SK-N-SH treated with all-trans-retinoic acid at 6 μM for 48 hours (cell line): ENCODE data around the gene UGT2A3.

ENCODE experiments used
- ATAC-seq: fragments of 200-7000 bp; cut with Tn5 transposase; 3 replicates; pipeline ENCODE4 v1.9.1; 2020; ENCODE audit warnings: mild to moderate bottlenecking, moderate library complexity
- ARNTL ChIP-seq: fragments of 450-650 bp; formaldehyde crosslinking; IDR thresholded peaks from 2 replicates; pipeline ENCODE4 v1.5.0; 2020; ENCODE audit warnings: low read depth, mild to moderate bottlenecking, moderate library complexity, borderline replicate concordance
- BACH2 ChIP-seq: fragments of 250-450 bp; sonication (Bioruptor Pico); IDR thresholded peaks from 2 replicates; pipeline ENCODE4 v1.9.0; 2021; ENCODE audit warnings: mild to moderate bottlenecking, borderline replicate concordance
- CREB5 ChIP-seq: fragments of 250-450 bp; sonication (Bioruptor Pico); IDR thresholded peaks from 2 replicates; pipeline ENCODE4 v1.5.1; 2020; ENCODE audit warnings: low read depth, mild to moderate bottlenecking, moderate library complexity
- CSDC2 ChIP-seq: fragments of 250-450 bp; sonication (Bioruptor Pico); IDR thresholded peaks from 2 replicates; pipeline ENCODE4 v1.5.0; 2020; ENCODE audit warnings: mild to moderate bottlenecking, moderate library complexity
- CSRNP3 ChIP-seq: fragments of 250-450 bp; sonication (Bioruptor Pico); IDR thresholded peaks from 2 replicates; pipeline ENCODE4 v1.5.1; 2021; ENCODE audit warnings: mild to moderate bottlenecking, moderate library complexity
- ESRRG ChIP-seq: fragments of 250-450 bp; sonication (Bioruptor Pico); IDR thresholded peaks from 2 replicates; pipeline ENCODE4 v1.6.1; 2021; ENCODE audit warnings: mild to moderate bottlenecking
- GLIS3 ChIP-seq: fragments of 250-450 bp; sonication (Bioruptor Pico); IDR thresholded peaks from 2 replicates; pipeline ENCODE4 v1.5.0; 2020; ENCODE audit warnings: mild to moderate bottlenecking, moderate library complexity
- ISL1 ChIP-seq: fragments of 250-450 bp; sonication (Bioruptor Pico); IDR thresholded peaks from 2 replicates; pipeline ENCODE4 v2.1.2; 2022; ENCODE audit warnings: mild to moderate bottlenecking, moderate library complexity
- OSR1 ChIP-seq: fragments of 250-450 bp; sonication (Bioruptor Pico); IDR thresholded peaks from 2 replicates; pipeline ENCODE4 v1.8.0; 2022; ENCODE audit warnings: moderate library complexity, mild to moderate bottlenecking, inconsistent platforms
- PATZ1 ChIP-seq: fragments of 250-450 bp; sonication (Bioruptor Pico); IDR thresholded peaks from 2 replicates; pipeline ENCODE4 v1.8.0; 2020; ENCODE audit warnings: mild to moderate bottlenecking, moderate library complexity, borderline replicate concordance
- PPARA ChIP-seq: fragments of 250-450 bp; sonication (Bioruptor Pico); IDR thresholded peaks from 2 replicates; pipeline ENCODE4 v1.5.0; 2020; ENCODE audit warnings: mild to moderate bottlenecking, borderline replicate concordance
- RARB ChIP-seq: fragments of 250-450 bp; sonication (Bioruptor Pico); IDR thresholded peaks from 2 replicates; pipeline ENCODE4 v1.8.0; 2021; ENCODE audit warnings: mild to moderate bottlenecking, moderate library complexity
- SNAI2 ChIP-seq: fragments of 250-450 bp; sonication (Bioruptor Pico); IDR thresholded peaks from 2 replicates; pipeline ENCODE4 v1.5.0; 2020; ENCODE audit warnings: mild to moderate bottlenecking, moderate library complexity
- TCF4 ChIP-seq: fragments of 250-450 bp; sonication (Bioruptor Pico); IDR thresholded peaks from 2 replicates; pipeline ENCODE4 v1.8.0; 2021; ENCODE audit warnings: mild to moderate bottlenecking, moderate library complexity, borderline replicate concordance
- TOX ChIP-seq: fragments of 250-450 bp; sonication (Bioruptor Pico); IDR thresholded peaks from 2 replicates; pipeline ENCODE4 v1.8.0; 2021; ENCODE audit warnings: mild to moderate bottlenecking, moderate library complexity, borderline replicate concordance
- TSHZ2 ChIP-seq: fragments of 250-450 bp; sonication (Bioruptor Pico); IDR thresholded peaks from 2 replicates; pipeline ENCODE4 v1.5.0; 2020; ENCODE audit warnings: mild to moderate bottlenecking, moderate library complexity
- ZC3H10 ChIP-seq: fragments of 250-450 bp; sonication (Bioruptor Pico); IDR thresholded peaks from 2 replicates; pipeline ENCODE4 v1.5.1; 2021; ENCODE audit warnings: mild to moderate bottlenecking, moderate library complexity
- ZFP3 ChIP-seq: fragments of 250-450 bp; sonication (Bioruptor Pico); IDR thresholded peaks from 2 replicates; pipeline ENCODE4 v1.5.0; 2020; ENCODE audit warnings: mild to moderate bottlenecking, moderate library complexity
- ZFP30 ChIP-seq: fragments of 450-650 bp; formaldehyde crosslinking; IDR thresholded peaks from 2 replicates; pipeline ENCODE4 v1.5.0; 2022; ENCODE audit warnings: mild to moderate bottlenecking, moderate library complexity
- ZNF70 ChIP-seq: fragments of 450-650 bp; formaldehyde crosslinking; IDR thresholded peaks from 2 replicates; pipeline ENCODE4 v1.5.0; 2020; ENCODE audit warnings: mild to moderate bottlenecking, moderate library complexity
- ZNF8 ChIP-seq: fragments of 450-650 bp; formaldehyde crosslinking; IDR thresholded peaks from 2 replicates; pipeline ENCODE4 v1.5.0; 2020; ENCODE audit warnings: mild to moderate bottlenecking, moderate library complexity

Gene UGT2A3

GRCh38 chr4:68921051-68921450 lies 30.6 kb downstream of the UGT2A3 start (continued):
- no peak for TF ChIP-seq CREB5

- TF ChIP-seq RARB (CRISPR knock-in tag), result no peak
- no peak for TF ChIP-seq OSR1
- TF ChIP-seq SNAI2 (CRISPR knock-in tag), result no peak
- TF ChIP-seq BACH2 (CRISPR knock-in tag), result no peak
- no peak for TF ChIP-seq CSRNP3 (CRISPR knock-in tag)
- TF ChIP-seq TSHZ2 (CRISPR knock-in tag), result no peak
- no peak for TF ChIP-seq GLIS3 (CRISPR knock-in tag)
- TF ChIP-seq ZNF70, result no peak
- no peak for TF ChIP-seq ZNF8 (CRISPR knock-in tag)
- TF ChIP-seq TCF4, result no peak
- TF ChIP-seq ARNTL, result no peak
- TF ChIP-seq CREB5, result no peak
- TF ChIP-seq ZFP3 (CRISPR knock-in tag), result no peak
- no peak for TF ChIP-seq ZC3H10
- no peak for ATAC-seq
Measured at GRCh38 chr4:68917016-68917415, 34.6 kb downstream of the UGT2A3 start.

GRCh38 chr4:68912807-68913206 lies 38.8 kb downstream of the UGT2A3 start:
- no peak for ATAC-seq
- TF ChIP-seq ZNF8 (CRISPR knock-in tag) (no peak), ZNF70 (no peak), OSR1 (no peak), BACH2 (CRISPR knock-in tag) (no peak), TCF4 (no peak), CSDC2 (CRISPR knock-in tag) (no peak), GLIS3 (CRISPR knock-in tag) (no peak), CSRNP3 (CRISPR knock-in tag) (no peak), PPARA (CRISPR knock-in tag) (no peak), ESRRG (CRISPR knock-in tag) (no peak), ZFP30 (CRISPR knock-in tag) (no peak), ISL1 (CRISPR knock-in tag) (no peak), CREB5 (no peak), RARB (CRISPR knock-in tag) (no peak), PATZ1 (CRISPR knock-in tag) (no peak), ARNTL (no peak), TOX (CRISPR knock-in tag) (no peak)
